Left ventricle myocardium inferior (tissue), 1 donor: ENCODE data around the gene CLEC16A. TPM values are rescaled to one million over a fixed set of nuclear protein-coding genes. Genes with fewer than 3 reads are reported as not detected.
A peak's percentile ranks its signal among the peaks of the same experiment; 100 is the strongest.

ENCODE experiments used
- DNase-seq: peaks from one replicate; pipeline ENCODE4 v3.0.0-alpha.2; 2020
- H3K27ac ChIP-seq: fragments of 200-600 bp; replicated peaks from 2 replicates; pipeline ENCODE4 v1.8.0; 2021
- H3K27me3 ChIP-seq: fragments of 200-600 bp; 2 replicates; pipeline ENCODE4 v1.8.0; 2021; ENCODE audit warnings: low read depth
- H3K36me3 ChIP-seq: fragments of 200-600 bp; 2 replicates; pipeline ENCODE4 v1.8.0; 2021
- H3K4me1 ChIP-seq: fragments of 200-600 bp; 2 replicates; pipeline ENCODE4 v1.8.0; 2021
- H3K4me3 ChIP-seq: fragments of 200-600 bp; 2 replicates; pipeline ENCODE4 v1.8.0; 2021; ENCODE audit warnings: mild to moderate bottlenecking, moderate library complexity
- H3K9me3 ChIP-seq: fragments of 200-600 bp; replicated peaks from 2 replicates; pipeline ENCODE4 v1.8.0; 2021
- CTCF ChIP-seq: fragments of 200-600 bp; IDR thresholded peaks from 2 replicates; pipeline ENCODE4 v1.8.0; 2021; ENCODE audit warnings: antibody characterized with exemption, mild to moderate bottlenecking, borderline replicate concordance
- intact Hi-C: fragments of 100-400 bp; cut with micrococcal nuclease; formaldehyde crosslinking; loops from one replicate; pipeline ENCODE4 v1.11.0; 2022
- total RNA-seq: library from RNA; stranded (reverse); fragmentation: NEBNext Ultra II Directional; extraction: Animal tissue kit (Norgen Biotek cat#: 25700); gene quantifications from one replicate; pipeline ENCODE4 v1.2.1, GENCODE V29; 2021
- donor health status: DM: no; HTN: yes; CAD: no; lungs with severe emphysema.

The CLEC16A gene
- total RNA-seq, 1 donor from 2014 or later = 24.6 TPM

- TF ChIP-seq CTCF = no peak
- no peak overlapping the region for H3K4me3 ChIP-seq
- H3K4me1 ChIP-seq = peaks cover under 1% of the 10 kb centered on the region
- no peak for DNase-seq
- H3K36me3 ChIP-seq = peaks cover 30% of the 10 kb centered on the region
- intact Hi-C loops = no loop called here
- H3K27me3 ChIP-seq = no peaks in the 10 kb centered on the region
- H3K27ac ChIP-seq = no peak overlapping the region
- no peaks in the 10 kb centered on the region for H3K9me3 ChIP-seq
Measured at GRCh38 chr16:11004973-11005610, 60.7 kb downstream of the CLEC16A start.

DNA sequence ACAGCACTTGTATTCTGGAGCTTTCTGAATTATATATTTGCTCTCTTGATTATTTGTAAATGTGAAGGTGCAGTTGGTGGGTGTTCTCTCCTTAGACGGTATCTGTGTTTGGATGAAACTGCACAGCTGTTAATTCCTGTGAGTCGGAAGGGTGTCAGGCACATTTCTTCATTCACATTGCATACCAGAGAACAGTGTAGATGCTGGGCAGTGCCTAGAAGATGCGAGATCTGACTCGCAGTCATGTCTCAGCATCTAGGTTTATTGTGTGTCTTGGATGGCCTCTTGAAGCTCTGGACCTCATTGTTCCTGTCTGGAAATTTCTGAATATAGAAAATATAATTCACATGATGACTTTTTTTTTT is 61.2 kb downstream of the CLEC16A start:
- no peak for TF ChIP-seq CTCF
- H3K4me1 ChIP-seq = peaks cover 5% of the 10 kb centered on the region
- no peak overlapping the region for H3K27ac ChIP-seq
- no peak for DNase-seq
- H3K4me3 ChIP-seq = no peak overlapping the region
- peaks cover 30% of the 10 kb centered on the region for H3K36me3 ChIP-seq
- intact Hi-C loops = no loop called here
- no peaks in the 10 kb centered on the region for H3K9me3 ChIP-seq
- no peaks in the 10 kb centered on the region for H3K27me3 ChIP-seq

DNA sequence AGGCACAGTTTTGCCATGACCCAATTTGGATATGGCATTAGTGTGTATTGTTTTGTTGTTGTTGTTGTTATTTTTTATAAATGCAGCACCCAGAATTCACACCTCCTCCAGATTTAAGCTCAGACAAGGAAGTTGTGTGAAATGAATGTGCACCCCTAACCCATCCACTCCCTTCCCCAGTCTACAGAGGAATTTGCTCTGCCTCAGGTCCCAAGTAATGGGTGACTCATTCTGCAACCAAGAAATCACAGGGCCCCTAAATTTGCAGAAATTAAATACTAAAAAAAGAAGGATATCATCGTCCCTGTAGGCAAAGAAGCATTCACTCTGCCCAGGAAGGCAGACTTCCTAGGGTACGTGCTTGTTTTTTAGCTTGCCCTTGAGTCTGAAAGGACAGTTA is 62.3 kb downstream of the CLEC16A start:
- H3K36me3 ChIP-seq = peaks cover 30% of the 10 kb centered on the region
- no peak overlapping the region for H3K27ac ChIP-seq
- H3K27me3 ChIP-seq = no peaks in the 10 kb centered on the region
- no peak overlapping the region for H3K4me3 ChIP-seq
- TF ChIP-seq CTCF = no peak
- peaks cover 2% of the 10 kb centered on the region for H3K9me3 ChIP-seq
- DNase-seq = no peak
- peaks cover 16% of the 10 kb centered on the region for H3K4me1 ChIP-seq
- intact Hi-C loops = no loop called here

- intact Hi-C loops = no loop called here
- no peak for TF ChIP-seq CTCF
- peaks cover 17% of the 10 kb centered on the region for H3K4me1 ChIP-seq
- peaks cover 4% of the 10 kb centered on the region for H3K9me3 ChIP-seq
- H3K36me3 ChIP-seq = peaks cover 28% of the 10 kb centered on the region
- no peaks in the 10 kb centered on the region for H3K27me3 ChIP-seq
- DNase-seq = no peak
- no peak overlapping the region for H3K4me3 ChIP-seq
- H3K27ac ChIP-seq = no peak overlapping the region
Measured at GRCh38 chr16:11007714-11008280, 63.4 kb downstream of the CLEC16A start.

GRCh38 chr16:11009027-11009755 is 64.8 kb downstream of the CLEC16A start:
- Histone ChIP-seq H3K36me3 (peaks cover 16% of the 10 kb centered on the region), H3K4me1 (peaks cover 17% of the 10 kb centered on the region), H3K27me3 (no peaks in the 10 kb centered on the region), H3K9me3 (peaks cover 4% of the 10 kb centered on the region), H3K27ac (peak overlapping the region; percentile 64), H3K4me3 (no peak overlapping the region)
- no peak for DNase-seq
- intact Hi-C loops = no loop called here
- no peak for TF ChIP-seq CTCF
